Stomach (tissue), 9 donors: ENCODE results near the gene C1QTNF8. TPM values are rescaled to one million over a fixed set of nuclear protein-coding genes. Genes with fewer than 3 reads are reported as not detected.

ENCODE experiments used
- DNase-seq, 2 donors: peaks; one replicate each; pipeline versions ENCODE4 v3.0.0 to v3.0.0-alpha.2; 2013 to 2019
- H3K27ac ChIP-seq, 5 donors: fragments of 200-600 bp in 4 of 5; sonication (generic) in 4 of 5; one replicate each; pipeline ENCODE4 v1.5.1; 2013 to 2019; ENCODE audit warnings: mild to moderate bottlenecking in 1 of 5, moderate library complexity in 1 of 5
- H3K27me3 ChIP-seq, 3 donors: fragments of 200-600 bp; sonication (generic); one replicate each; pipeline ENCODE4 v1.5.1; 2017 to 2019; ENCODE audit warnings: mixed run types in 1 of 3
- H3K36me3 ChIP-seq, 4 donors: fragments of 200-600 bp; sonication (generic); 1 replicate in 3 of 4; 2 replicates in 1 of 4; pipeline ENCODE4 v1.5.1; 2016 to 2019
- H3K4me1 ChIP-seq, 4 donors: fragments of 200-600 bp; sonication (generic); one replicate each; pipeline ENCODE4 v1.5.1; 2016 to 2019
- H3K4me3 ChIP-seq, 4 donors: fragments of 200-600 bp; sonication (generic) in 3 of 4; one replicate each; pipeline ENCODE4 v1.5.1; 2016 to 2019; ENCODE audit warnings: mild to moderate bottlenecking in 1 of 4
- H3K9me3 ChIP-seq, 4 donors: fragments of 200-600 bp; sonication (generic); one replicate each; pipeline ENCODE4 v1.5.1; 2016 to 2019
- EP300 ChIP-seq: sonication (generic); formaldehyde crosslinking; IDR thresholded peaks from one replicate; pipeline ENCODE4 v1.6.1; 2017; ENCODE audit warnings: antibody characterized with exemption
- POLR2A ChIP-seq, 4 donors: fragments of 450-650 bp; IDR thresholded peaks; one replicate each; pipeline ENCODE4 v1.6.1; 2016; ENCODE audit warnings: antibody characterized with exemption in 4 of 4, control low read depth in 2 of 4, mild to moderate bottlenecking in 1 of 4, moderate library complexity in 1 of 4
- POLR2AphosphoS5 ChIP-seq, 3 donors: sonication (generic); formaldehyde crosslinking; IDR thresholded peaks; one replicate each; pipeline ENCODE4 v1.6.1; 2016; ENCODE audit warnings: antibody characterized with exemption in 3 of 3
- WGBS, 5 donors: extraction: QIAGEN DNeasy Blood & Tissue Kit in 3 of 5; methylation state at CpG; one replicate each; pipeline versions ENCODE4 v1.1.5 to v1.1.7; 2013 to 2018; 5-methylcytosine and 5-hydroxymethylcytosine counted together
- intact Hi-C: fragments of 100-400 bp; cut with DNase I; formaldehyde crosslinking; loops from one replicate; pipeline ENCODE4 v1.15.1; 2023; ENCODE audit warnings: low total_unique reads
- polyA plus RNA-seq, 3 donors: library from polyadenylated mRNA; stranded (reverse); fragments of 200-250 nt; gene quantifications; one replicate each; pipeline ENCODE4 v1.2.3, GENCODE V29; 2013
- total RNA-seq, 5 donors: library from RNA; depleted of rRNA; stranded (reverse); fragments of >200 nt; gene quantifications; one replicate each; pipeline versions ENCODE4 v1.1.0 to v1.2.3, GENCODE V29; 2014 to 2016
- TF ChIP-seq, protein P1 (sequence below), 7 experiments: fragments of 450-650 bp in 4 of 7; fragments of 200-600 bp in 3 of 7; sonication (generic) in 3 of 7; IDR thresholded peaks; one replicate each; pipeline ENCODE4 v1.5.1; 2016 to 2019; ENCODE audit warnings: antibody characterized with exemption in 7 of 7, control low read depth in 2 of 7, mild to moderate bottlenecking in 1 of 7
- donor health status: healthy with polysubstance abuse.
- donor health status: Bipolar disorder and iron deficiency.
- donor health status: healthy.

Gene C1QTNF8
- total and polyA plus RNA-seq, 8 donors, result not detected

- intact Hi-C loops, result no loop called here
- TF ChIP-seq EP300 (no peak), POLR2A (IDR thresholded peaks at IDR 0.05) (no peak), POLR2AphosphoS5 (IDR thresholded peaks at IDR 0.05) (no peak)
- TF ChIP-seq, protein P1, sequence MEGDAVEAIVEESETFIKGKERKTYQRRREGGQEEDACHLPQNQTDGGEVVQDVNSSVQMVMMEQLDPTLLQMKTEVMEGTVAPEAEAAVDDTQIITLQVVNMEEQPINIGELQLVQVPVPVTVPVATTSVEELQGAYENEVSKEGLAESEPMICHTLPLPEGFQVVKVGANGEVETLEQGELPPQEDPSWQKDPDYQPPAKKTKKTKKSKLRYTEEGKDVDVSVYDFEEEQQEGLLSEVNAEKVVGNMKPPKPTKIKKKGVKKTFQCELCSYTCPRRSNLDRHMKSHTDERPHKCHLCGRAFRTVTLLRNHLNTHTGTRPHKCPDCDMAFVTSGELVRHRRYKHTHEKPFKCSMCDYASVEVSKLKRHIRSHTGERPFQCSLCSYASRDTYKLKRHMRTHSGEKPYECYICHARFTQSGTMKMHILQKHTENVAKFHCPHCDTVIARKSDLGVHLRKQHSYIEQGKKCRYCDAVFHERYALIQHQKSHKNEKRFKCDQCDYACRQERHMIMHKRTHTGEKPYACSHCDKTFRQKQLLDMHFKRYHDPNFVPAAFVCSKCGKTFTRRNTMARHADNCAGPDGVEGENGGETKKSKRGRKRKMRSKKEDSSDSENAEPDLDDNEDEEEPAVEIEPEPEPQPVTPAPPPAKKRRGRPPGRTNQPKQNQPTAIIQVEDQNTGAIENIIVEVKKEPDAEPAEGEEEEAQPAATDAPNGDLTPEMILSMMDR (IDR thresholded peaks at IDR 0.05), result no peak
- DNase-seq, result peak in 1 of 2 donors; percentile 59
- no peak overlapping the region for H3K4me3 ChIP-seq
- WGBS, 5 donors, result 36 to 50% (median 44%) methylated on average over 15 to 21 of the region's 21 CpGs
- H3K4me1 ChIP-seq, result peaks cover 5 to 18% (median 10%) of the 10 kb centered on the region in 4 donors
- no peaks in the 10 kb centered on the region for H3K36me3 ChIP-seq
- peaks cover 4 to 100% (median 77%) of the 10 kb centered on the region in 3 donors for H3K27me3 ChIP-seq
- no peaks in the 10 kb centered on the region for H3K9me3 ChIP-seq
- no peak overlapping the region for H3K27ac ChIP-seq
Measured at GRCh38 chr16:1100084-1100800, 4.2 kb upstream of the C1QTNF8 start.

- DNase-seq, result no peak
- Histone ChIP-seq H3K27me3 (peaks cover 4 to 100% (median 75%) of the 10 kb centered on the region in 3 donors), H3K4me3 (no peak overlapping the region), H3K36me3 (no peaks in the 10 kb centered on the region), H3K27ac (no peak overlapping the region), H3K4me1 (peaks cover 5 to 18% (median 10%) of the 10 kb centered on the region in 4 donors), H3K9me3 (no peaks in the 10 kb centered on the region)
- WGBS, 5 donors, result 54 to 63% (median 56%) methylated on average over 15 to 35 of the region's 35 CpGs
- intact Hi-C loops, result no loop called here
- TF ChIP-seq POLR2A (IDR thresholded peaks at IDR 0.05), result no peak
- TF ChIP-seq EP300, result no peak
- TF ChIP-seq, protein P1 (IDR thresholded peaks at IDR 0.05), result no peak
- TF ChIP-seq POLR2AphosphoS5 (IDR thresholded peaks at IDR 0.05), result no peak
Measured at GRCh38 chr16:1099189-1100083, 3.4 kb upstream of the C1QTNF8 start.

- peaks cover 5 to 18% (median 9%) of the 10 kb centered on the region in 4 donors for H3K4me1 ChIP-seq
- WGBS, 5 donors, result 47 to 59% (median 52%) methylated on average over 16 to 34 of the region's 34 CpGs
- no peak overlapping the region for H3K27ac ChIP-seq
- no peaks in the 10 kb centered on the region for H3K9me3 ChIP-seq
- no peak overlapping the region for H3K4me3 ChIP-seq
- intact Hi-C loops, result no loop called here
- DNase-seq, result no peak
- TF ChIP-seq POLR2AphosphoS5 (IDR thresholded peaks at IDR 0.05) (no peak), EP300 (no peak), POLR2A (IDR thresholded peaks at IDR 0.05) (no peak)
- TF ChIP-seq, protein P1 (IDR thresholded peaks at IDR 0.05), result no peak
- peaks cover 4 to 100% (median 65%) of the 10 kb centered on the region in 3 donors for H3K27me3 ChIP-seq
- no peaks in the 10 kb centered on the region for H3K36me3 ChIP-seq
Measured at GRCh38 chr16:1098266-1098991, 2.4 kb upstream of the C1QTNF8 start.

- peaks cover 4 to 96% (median 59%) of the 10 kb centered on the region in 3 donors for H3K27me3 ChIP-seq
- H3K36me3 ChIP-seq, result no peaks in the 10 kb centered on the region
- intact Hi-C loops, result no loop called here
- no peaks in the 10 kb centered on the region for H3K9me3 ChIP-seq
- 63 to 79% (median 76%) methylated on average over 12 to 23 of the region's 23 CpGs for WGBS, 5 donors
- no peak for DNase-seq
- no peak overlapping the region for H3K4me3 ChIP-seq
- TF ChIP-seq, protein P1 (IDR thresholded peaks at IDR 0.05), result no peak
- TF ChIP-seq POLR2AphosphoS5 (IDR thresholded peaks at IDR 0.05), result no peak
- no peak for TF ChIP-seq POLR2A (IDR thresholded peaks at IDR 0.05)
- no peak for TF ChIP-seq EP300
- peaks cover 0 to 14% (median 3%) of the 10 kb centered on the region in 4 donors for H3K4me1 ChIP-seq
- H3K27ac ChIP-seq, result no peak overlapping the region
Measured at GRCh38 chr16:1097800-1098199, 1.8 kb upstream of the C1QTNF8 start.
